Heart right ventricle (tissue), 16 donors: ENCODE results near the gene SLC8A1. TPM values are rescaled to one million over a fixed set of nuclear protein-coding genes. Genes with fewer than 3 reads are reported as not detected.

Experiments used
- ATAC-seq, 8 donors: fragments of 200-7000 bp; cut with Tn5 transposase; one replicate each; pipeline ENCODE4 v1.9.1; 2020; ENCODE audit warnings: mild to moderate bottlenecking in 8 of 8, moderate library complexity in 8 of 8, moderate number of reproducible peaks in 1 of 8
- DNase-seq, 2 donors: peaks; one replicate each; pipeline ENCODE4 v3.0.0-alpha.2; 2020
- H3K27ac ChIP-seq, 10 donors: fragments of 200-600 bp; sonication (generic) in 2 of 10; one replicate each; pipeline versions ENCODE4 v1.5.0 to v1.8.0; 2020 to 2022; ENCODE audit warnings: mild to moderate bottlenecking in 3 of 10
- H3K27me3 ChIP-seq, 7 donors: fragments of 200-600 bp; one replicate each; pipeline ENCODE4 v1.8.0; 2021 to 2022; ENCODE audit warnings: mild to moderate bottlenecking in 2 of 7
- H3K36me3 ChIP-seq, 9 donors: fragments of 200-600 bp; sonication (generic) in 1 of 9; one replicate each; pipeline versions ENCODE4 v1.5.0 to v1.8.0; 2020 to 2022; ENCODE audit warnings: mild to moderate bottlenecking in 2 of 9
- H3K4me1 ChIP-seq, 9 donors: fragments of 200-600 bp; sonication (generic) in 1 of 9; one replicate each; pipeline versions ENCODE4 v1.5.0 to v1.8.0; 2020 to 2022; ENCODE audit warnings: mild to moderate bottlenecking in 4 of 9
- H3K4me3 ChIP-seq, 10 donors: fragments of 200-600 bp; sonication (generic) in 2 of 10; one replicate each; pipeline versions ENCODE4 v1.5.0 to v1.8.0; 2020 to 2022; ENCODE audit warnings: mild to moderate bottlenecking in 7 of 10, moderate library complexity in 2 of 10
- H3K9me3 ChIP-seq, 11 donors: fragments of 200-600 bp in 10 of 11; sonication (generic) in 2 of 11; one replicate each; pipeline versions ENCODE4 v1.5.0 to v1.8.0; 2013 to 2022; ENCODE audit warnings: mild to moderate bottlenecking in 2 of 11, control low read depth in 1 of 11, moderate library complexity in 1 of 11
- CTCF ChIP-seq, 9 donors: fragments of 200-600 bp; sonication (generic) in 2 of 9; IDR thresholded peaks; one replicate each; pipeline versions ENCODE4 v1.5.0 to v1.8.0; 2021 to 2022; ENCODE audit warnings: antibody characterized with exemption in 9 of 9, mild to moderate bottlenecking in 5 of 9, moderate library complexity in 1 of 9
- WGBS, 2 donors: extraction: QIAGEN DNeasy Blood & Tissue Kit; methylation state at CpG; one replicate each; pipeline ENCODE4 v1.1.7; 2013; ENCODE audit warnings: inconsistent platforms in 1 of 2; 5-methylcytosine and 5-hydroxymethylcytosine counted together
- intact Hi-C, 10 donors: fragments of 100-400 bp; cut with DNase I; formaldehyde crosslinking; loops; one replicate each; pipeline versions ENCODE4 v1.11.1 to v1.14.2; 2022
- polyA plus RNA-seq, 2 donors: library from polyadenylated mRNA; stranded (reverse); fragments of 200-250 nt; gene quantifications; one replicate each; pipeline ENCODE4 v1.2.3, GENCODE V29; 2013
- total RNA-seq, 10 donors: library from RNA; stranded (reverse); fragmentation: NEBNext Ultra II Directional in 3 of 10; extraction: Animal tissue kit (Norgen Biotek cat#: 25700) in 3 of 10; gene quantifications; one replicate each; pipeline versions ENCODE4 v1.2.1 to v1.2.4, GENCODE V29; 2021 to 2023
- donor health status: Arrhythmogenic right ventricular cardiomyopathy.
- donor health status: ischemic (EF 13 %, LVEDD 7.1; RV severe dilation, severe dysfunction).
- donor health status: healthy with polysubstance abuse.
- donor health status: DM: no; HTN: yes; CAD: no.
- donor health status: DM: no; HTN: no; CAD: no.
- donor health status: ischemic (EF 25% LVEDD 6.9; RV normal size, moderate dysfunction).
- donor health status: ischemic (EF 25% LVEDD 5.7; RV mildly dilated, moderate dysfunction).
- donor health status: healthy.
- donor health status: DM: yes; HTN: yes; CAD: no.
- donor health status: Ischemic cardiomyopathy.
- donor health status: ischemic (EF 35%, LVEDD 5.7; RV mildly dilated, moderate dysfunction).
- donor health status: nonischemic (EF 11% LVEDD 7.7; RV severe dilation, severe dysfunction).
- donor health status: DM: yes; HTN: yes; CAD: no.
- donor health status: PGD.
- donor health status: ischemic (EF 29% LVEDD 5.4; RV normal size, mild dysfunction).
- donor health status: nonischemic (EF 23%, LVEDD 6.1; RV moderate dilation, normal function).

SLC8A1 gene
- total and polyA plus RNA-seq, 12 donors = 11.1 to 1,497 (median 1,067) TPM

GRCh38 chr2:40311026-40311425 is 140.9 kb downstream of the SLC8A1 start:
- no peak for DNase-seq

GRCh38 chr2:40310303-40310702 is 141.6 kb downstream of the SLC8A1 start:
- no peaks in the 10 kb centered on the region for H3K27me3 ChIP-seq

More at GRCh38 chr2:40311026-40311425, 140.9 kb downstream of the SLC8A1 start:
- no peak for TF ChIP-seq CTCF (IDR thresholded peaks at IDR 0.05)
- Histone ChIP-seq H3K4me1 (peaks cover 0 to 30% (median 11%) of the 10 kb centered on the region in 9 donors), H3K4me3 (no peak overlapping the region), H3K36me3 (no peaks in the 10 kb centered on the region), H3K27ac (no peak overlapping the region), H3K27me3 (no peaks in the 10 kb centered on the region), H3K9me3 (peaks cover 0 to 19% (median 10%) of the 10 kb centered on the region in 11 donors)
- WGBS, 2 donors = 85 to 92% methylated on average over 2 of the region's 2 CpGs
- intact Hi-C loops = no loop called here
- ATAC-seq = no peak

GRCh38 chr2:40304340-40304739 is 147.6 kb downstream of the SLC8A1 start:
- intact Hi-C loops = no loop called here
- H3K36me3 ChIP-seq = no peaks in the 10 kb centered on the region
- H3K27ac ChIP-seq = peak overlapping the region in 4 of 10 donors; percentile 29 to 58 (median 48)
- ATAC-seq (peak in 6 of 8 donors; percentile 74 to 90 (median 78)), DNase-seq (peak; percentile 29 to 46)
- peaks cover 0 to 51% (median 27%) of the 10 kb centered on the region in 9 donors for H3K4me1 ChIP-seq
- TF ChIP-seq CTCF (IDR thresholded peaks at IDR 0.05) = no peak
- H3K9me3 ChIP-seq = no peaks in the 10 kb centered on the region
- H3K27me3 ChIP-seq = no peaks in the 10 kb centered on the region
- WGBS, 2 donors = 41 to 70% methylated on average over 8 of the region's 8 CpGs
- H3K4me3 ChIP-seq = no peak overlapping the region

More at GRCh38 chr2:40310303-40310702, 141.6 kb downstream of the SLC8A1 start:
- DNase-seq (no peak), ATAC-seq (peak in 4 of 8 donors; percentile 22 to 57 (median 38))
- intact Hi-C loops = no loop called here
- no peak overlapping the region for H3K27ac ChIP-seq
- H3K36me3 ChIP-seq = no peaks in the 10 kb centered on the region
- H3K4me1 ChIP-seq = peaks cover 0 to 30% (median 13%) of the 10 kb centered on the region in 9 donors
- TF ChIP-seq CTCF (IDR thresholded peaks at IDR 0.05) = no peak
- H3K4me3 ChIP-seq = no peak overlapping the region
- peaks cover 0 to 19% (median 10%) of the 10 kb centered on the region in 11 donors for H3K9me3 ChIP-seq
- WGBS, 2 donors = 32 to 50% methylated on average over 1 of the region's 1 CpG

- intact Hi-C loops = no loop called here
- DNase-seq (no peak), ATAC-seq (peak in 4 of 8 donors; percentile 4 to 33 (median 18))
- no peaks in the 10 kb centered on the region for H3K36me3 ChIP-seq
- peaks cover 0 to 53% (median 27%) of the 10 kb centered on the region in 9 donors for H3K4me1 ChIP-seq
- WGBS, 2 donors = 52% methylated on average over 4 of the region's 4 CpGs
- H3K4me3 ChIP-seq = no peak overlapping the region
- H3K9me3 ChIP-seq = no peaks in the 10 kb centered on the region
- H3K27ac ChIP-seq = peak overlapping the region in 4 of 10 donors; percentile 29 to 58 (median 48)
- H3K27me3 ChIP-seq = no peaks in the 10 kb centered on the region
- TF ChIP-seq CTCF (IDR thresholded peaks at IDR 0.05) = no peak
These were observed 148.1 kb downstream of the SLC8A1 start for GRCh38 chr2:40303746-40304145.
